ENCODE results near the gene SQSTM1.

- no peak for TF ChIP-seq CTCF (IDR thresholded peaks at IDR 0.05)
- no peak for TF ChIP-seq POLR2A (IDR thresholded peaks at IDR 0.05)
Measured at GRCh38 chr5:179882338-179882737, 61.6 kb downstream of the SQSTM1 start.

Measured in body of pancreas (tissue), 4 donors.